ENCODE data around the gene TCP1. TPM values are rescaled to one million over a fixed set of nuclear protein-coding genes. Genes with fewer than 3 reads are reported as not detected.

The TCP1 gene
- total and polyA plus RNA-seq, 9 of the 15 experiments (the other 6 are each of a cell fraction or from before 2014, with no cell fraction given) = 331 to 801 (median 645) TPM

GRCh38 chr6:159789377-159790148 is at the start of gene TCP1 (continued):
- no peak for TF ChIP-seq NR3C1 (CRISPR knock-in tag; IDR thresholded peaks at IDR 0.05)
- no peak for TF ChIP-seq SNIP1 (IDR thresholded peaks at IDR 0.05; ENCODE audit: low read depth)
- TF ChIP-seq, protein P1, sequence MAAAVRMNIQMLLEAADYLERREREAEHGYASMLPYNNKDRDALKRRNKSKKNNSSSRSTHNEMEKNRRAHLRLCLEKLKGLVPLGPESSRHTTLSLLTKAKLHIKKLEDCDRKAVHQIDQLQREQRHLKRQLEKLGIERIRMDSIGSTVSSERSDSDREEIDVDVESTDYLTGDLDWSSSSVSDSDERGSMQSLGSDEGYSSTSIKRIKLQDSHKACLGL (CRISPR knock-in tag; IDR thresholded peaks at IDR 0.05; ENCODE audit: borderline replicate concordance, poor library complexity, severe bottlenecking) = no peak
- TF ChIP-seq ZNF764 (CRISPR knock-in tag; IDR thresholded peaks at IDR 0.05; ENCODE audit: low read depth) = 0 out of 2 replicates have a peak, but pooled peaks have one; percentile 47
- 0 out of 2 replicates have a peak, but pooled peaks have one; percentile 71 for TF ChIP-seq NR4A1 (CRISPR knock-in tag; IDR thresholded peaks at IDR 0.05)
- no peak for TF ChIP-seq NR4A1 (tag; IDR thresholded peaks at IDR 0.05)
- no peak for TF ChIP-seq ZHX1 (conservative IDR thresholded peaks at IDR 0.05; ENCODE audit: low read length)
- TF ChIP-seq FIP1L1 (IDR thresholded peaks at IDR 0.05; ENCODE audit: low read depth, low read length, poor library complexity, severe bottlenecking) = peak; percentile 84
- no peak for TF ChIP-seq ZNF77 (CRISPR knock-in tag; IDR thresholded peaks at IDR 0.05)
- TF ChIP-seq CGGBP1 (CRISPR knock-in tag; IDR thresholded peaks at IDR 0.05) = 0 out of 2 replicates have a peak, but pooled peaks have one; percentile 70
- TF ChIP-seq, protein P2, sequence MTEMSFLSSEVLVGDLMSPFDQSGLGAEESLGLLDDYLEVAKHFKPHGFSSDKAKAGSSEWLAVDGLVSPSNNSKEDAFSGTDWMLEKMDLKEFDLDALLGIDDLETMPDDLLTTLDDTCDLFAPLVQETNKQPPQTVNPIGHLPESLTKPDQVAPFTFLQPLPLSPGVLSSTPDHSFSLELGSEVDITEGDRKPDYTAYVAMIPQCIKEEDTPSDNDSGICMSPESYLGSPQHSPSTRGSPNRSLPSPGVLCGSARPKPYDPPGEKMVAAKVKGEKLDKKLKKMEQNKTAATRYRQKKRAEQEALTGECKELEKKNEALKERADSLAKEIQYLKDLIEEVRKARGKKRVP (CRISPR knock-in tag; IDR thresholded peaks at IDR 0.05) = peak; percentile 60; the same call in 1 of the 2 replicates
- TF ChIP-seq MYNN (IDR thresholded peaks at IDR 0.05) = no peak
- no peak for TF ChIP-seq MYNN (CRISPR knock-in tag; IDR thresholded peaks at IDR 0.05)
- TF ChIP-seq, protein P3, sequence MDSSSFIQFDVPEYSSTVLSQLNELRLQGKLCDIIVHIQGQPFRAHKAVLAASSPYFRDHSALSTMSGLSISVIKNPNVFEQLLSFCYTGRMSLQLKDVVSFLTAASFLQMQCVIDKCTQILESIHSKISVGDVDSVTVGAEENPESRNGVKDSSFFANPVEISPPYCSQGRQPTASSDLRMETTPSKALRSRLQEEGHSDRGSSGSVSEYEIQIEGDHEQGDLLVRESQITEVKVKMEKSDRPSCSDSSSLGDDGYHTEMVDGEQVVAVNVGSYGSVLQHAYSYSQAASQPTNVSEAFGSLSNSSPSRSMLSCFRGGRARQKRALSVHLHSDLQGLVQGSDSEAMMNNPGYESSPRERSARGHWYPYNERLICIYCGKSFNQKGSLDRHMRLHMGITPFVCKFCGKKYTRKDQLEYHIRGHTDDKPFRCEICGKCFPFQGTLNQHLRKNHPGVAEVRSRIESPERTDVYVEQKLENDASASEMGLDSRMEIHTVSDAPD (CRISPR knock-in tag; IDR thresholded peaks at IDR 0.05) = no peak
- no peak for TF ChIP-seq ZNF655 (CRISPR knock-in tag; IDR thresholded peaks at IDR 0.05)
- TF ChIP-seq ZKSCAN8 (CRISPR knock-in tag; IDR thresholded peaks at IDR 0.05) = no peak
- no peak for TF ChIP-seq SNRNP70 (optimal IDR thresholded peaks at IDR 0.05; ENCODE audit: low read depth, low read length)
- no peak for TF ChIP-seq ELK1 (CRISPR knock-in tag; IDR thresholded peaks at IDR 0.05)
- no peak for TF ChIP-seq SRSF7 (optimal IDR thresholded peaks at IDR 0.05; ENCODE audit: low read depth, low read length)
- TF ChIP-seq CTBP1 (IDR thresholded peaks at IDR 0.05; ENCODE audit: borderline replicate concordance) = no peak; the same call in 1 of the 2 replicates

Data from K562 (cell line).